Glutamatergic neuron (in vitro differentiated cells): ENCODE data around the gene GRPEL2. TPM values are rescaled to one million over a fixed set of nuclear protein-coding genes. Genes with fewer than 3 reads are reported as not detected.

Experiments
- DNase-seq: peaks from one replicate; pipeline ENCODE4 v3.0.0; 2022
- H3K27ac Mint-ChIP-seq: one replicate; pipeline ENCODE4 v1.8.0; 2020; ENCODE audit warnings: mild to moderate bottlenecking, mixed read lengths, inconsistent platforms; ENCODE audit not compliant: unreplicated experiment
- H3K27me3 Mint-ChIP-seq: one replicate; pipeline ENCODE4 v1.8.0; 2020; ENCODE audit warnings: mild to moderate bottlenecking, moderate library complexity, mixed read lengths, inconsistent platforms; ENCODE audit not compliant: unreplicated experiment
- H3K36me3 Mint-ChIP-seq: one replicate; pipeline ENCODE4 v1.8.0; 2020; ENCODE audit warnings: mild to moderate bottlenecking, mixed read lengths, inconsistent platforms; ENCODE audit not compliant: unreplicated experiment
- H3K4me1 Mint-ChIP-seq: one replicate; pipeline ENCODE4 v1.8.0; 2020; ENCODE audit warnings: mild to moderate bottlenecking, low read depth, mixed read lengths, inconsistent platforms; ENCODE audit not compliant: unreplicated experiment
- H3K4me3 Mint-ChIP-seq: one replicate; pipeline ENCODE4 v1.8.0; 2020; ENCODE audit warnings: mild to moderate bottlenecking, mixed read lengths, inconsistent platforms; ENCODE audit not compliant: unreplicated experiment
- H3K9me3 Mint-ChIP-seq: one replicate; pipeline ENCODE4 v1.8.0; 2020; ENCODE audit warnings: mild to moderate bottlenecking, moderate library complexity, mixed read lengths, inconsistent platforms; ENCODE audit not compliant: unreplicated experiment
- total RNA-seq: library from RNA; stranded (reverse); fragmentation: NEBNext Ultra II Directional; extraction: Animal tissue kit (Norgen Biotek cat#: 25700); gene quantifications from one replicate; pipeline ENCODE4 v1.2.1, GENCODE V29; 2021; ENCODE audit not compliant: unreplicated experiment
- TF ChIP-seq, protein P1 (sequence below): fragments of 200-600 bp; sonication (generic); IDR thresholded peaks from one replicate; pipeline ENCODE4 v1.5.0; 2021; ENCODE audit not compliant: partially characterized antibody, unreplicated experiment

The GRPEL2 gene
- total RNA-seq, 1 donor from 2014 or later, result 34.7 TPM

GRCh38 chr5:149364719-149365118, 19.4 kb downstream of the GRPEL2 start:
- TF ChIP-seq, protein P1, sequence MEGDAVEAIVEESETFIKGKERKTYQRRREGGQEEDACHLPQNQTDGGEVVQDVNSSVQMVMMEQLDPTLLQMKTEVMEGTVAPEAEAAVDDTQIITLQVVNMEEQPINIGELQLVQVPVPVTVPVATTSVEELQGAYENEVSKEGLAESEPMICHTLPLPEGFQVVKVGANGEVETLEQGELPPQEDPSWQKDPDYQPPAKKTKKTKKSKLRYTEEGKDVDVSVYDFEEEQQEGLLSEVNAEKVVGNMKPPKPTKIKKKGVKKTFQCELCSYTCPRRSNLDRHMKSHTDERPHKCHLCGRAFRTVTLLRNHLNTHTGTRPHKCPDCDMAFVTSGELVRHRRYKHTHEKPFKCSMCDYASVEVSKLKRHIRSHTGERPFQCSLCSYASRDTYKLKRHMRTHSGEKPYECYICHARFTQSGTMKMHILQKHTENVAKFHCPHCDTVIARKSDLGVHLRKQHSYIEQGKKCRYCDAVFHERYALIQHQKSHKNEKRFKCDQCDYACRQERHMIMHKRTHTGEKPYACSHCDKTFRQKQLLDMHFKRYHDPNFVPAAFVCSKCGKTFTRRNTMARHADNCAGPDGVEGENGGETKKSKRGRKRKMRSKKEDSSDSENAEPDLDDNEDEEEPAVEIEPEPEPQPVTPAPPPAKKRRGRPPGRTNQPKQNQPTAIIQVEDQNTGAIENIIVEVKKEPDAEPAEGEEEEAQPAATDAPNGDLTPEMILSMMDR, result no peak
- peaks cover 4% of the 10 kb centered on the region for H3K4me1 Mint-ChIP-seq
- no peak overlapping the region for H3K4me3 Mint-ChIP-seq
- H3K27me3 Mint-ChIP-seq, result peaks cover 2% of the 10 kb centered on the region
- H3K9me3 Mint-ChIP-seq, result peaks cover 2% of the 10 kb centered on the region
- no peak for DNase-seq
- H3K27ac Mint-ChIP-seq, result no peak overlapping the region
- H3K36me3 Mint-ChIP-seq, result no peaks in the 10 kb centered on the region

DNA sequence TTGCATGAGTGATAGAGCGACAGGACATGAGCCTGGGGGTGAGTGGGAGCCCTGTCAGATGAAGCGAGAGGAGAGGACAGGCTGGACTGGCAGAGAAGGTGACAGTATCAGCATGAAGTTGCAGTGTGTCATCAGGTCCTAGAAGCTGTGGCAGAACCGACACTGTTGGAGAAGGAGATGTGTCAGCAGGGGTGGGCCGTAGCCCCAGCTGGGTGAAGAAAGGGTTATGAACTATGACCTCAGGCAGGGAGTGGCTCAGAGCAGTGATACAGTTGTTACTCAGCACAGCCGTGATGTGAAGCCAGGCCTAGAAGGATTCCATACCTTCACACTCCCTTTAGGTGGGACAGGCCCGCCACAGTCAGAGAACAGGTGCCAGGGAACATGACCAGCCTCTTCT, 20.1 kb downstream of the GRPEL2 start:
- DNase-seq, result no peak
- TF ChIP-seq, protein P1, result no peak
- H3K27me3 Mint-ChIP-seq, result peaks cover 2% of the 10 kb centered on the region
- H3K36me3 Mint-ChIP-seq, result no peaks in the 10 kb centered on the region
- no peak overlapping the region for H3K4me3 Mint-ChIP-seq
- H3K4me1 Mint-ChIP-seq, result peaks cover 4% of the 10 kb centered on the region
- H3K9me3 Mint-ChIP-seq, result peaks cover 2% of the 10 kb centered on the region
- H3K27ac Mint-ChIP-seq, result no peak overlapping the region

- TF ChIP-seq, protein P1, result no peak
- H3K36me3 Mint-ChIP-seq, result no peaks in the 10 kb centered on the region
- H3K27ac Mint-ChIP-seq, result no peak overlapping the region
- H3K9me3 Mint-ChIP-seq, result peaks cover 2% of the 10 kb centered on the region
- H3K27me3 Mint-ChIP-seq, result peaks cover 2% of the 10 kb centered on the region
- DNase-seq, result no peak
- peaks cover 7% of the 10 kb centered on the region for H3K4me1 Mint-ChIP-seq
- no peak overlapping the region for H3K4me3 Mint-ChIP-seq
These were observed 20.9 kb downstream of the GRPEL2 start for GRCh38 chr5:149366169-149366729.

- H3K4me3 Mint-ChIP-seq, result no peak overlapping the region
- no peak overlapping the region for H3K27ac Mint-ChIP-seq
- peak; percentile 81 for DNase-seq
- peaks cover 2% of the 10 kb centered on the region for H3K27me3 Mint-ChIP-seq
- peaks cover 2% of the 10 kb centered on the region for H3K9me3 Mint-ChIP-seq
- TF ChIP-seq, protein P1, result peak; percentile 82
- no peaks in the 10 kb centered on the region for H3K36me3 Mint-ChIP-seq
- H3K4me1 Mint-ChIP-seq, result peaks cover 7% of the 10 kb centered on the region
These were observed 22.1 kb downstream of the GRPEL2 start for GRCh38 chr5:149367249-149367971.

DNA sequence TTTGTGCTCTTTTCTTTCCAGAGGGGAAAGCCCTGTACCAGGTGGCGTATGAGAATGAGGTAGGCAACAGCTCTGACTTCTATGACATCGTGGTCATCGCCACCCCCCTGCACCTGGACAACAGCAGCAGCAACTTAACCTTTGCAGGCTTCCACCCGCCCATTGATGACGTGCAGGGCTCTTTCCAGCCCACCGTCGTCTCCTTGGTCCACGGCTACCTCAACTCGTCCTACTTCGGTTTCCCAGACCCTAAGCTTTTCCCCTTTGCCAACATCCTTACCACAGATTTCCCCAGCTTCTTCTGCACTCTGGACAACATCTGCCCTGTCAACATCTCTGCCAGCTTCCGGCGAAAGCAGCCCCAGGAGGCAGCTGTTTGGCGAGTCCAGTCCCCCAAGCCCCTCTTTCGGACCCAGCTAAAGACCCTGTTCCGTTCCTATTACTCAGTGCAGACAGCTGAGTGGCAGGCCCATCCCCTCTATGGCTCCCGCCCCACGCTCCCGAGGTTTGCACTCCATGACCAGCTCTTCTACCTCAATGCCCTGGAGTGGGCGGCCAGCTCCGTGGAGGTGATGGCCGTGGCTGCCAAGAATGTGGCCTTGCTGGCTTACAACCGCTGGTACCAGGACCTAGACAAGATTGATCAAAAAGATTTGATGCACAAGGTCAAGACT, 22.8 kb downstream of the GRPEL2 start:
- no peak overlapping the region for H3K4me3 Mint-ChIP-seq
- H3K4me1 Mint-ChIP-seq, result peaks cover 8% of the 10 kb centered on the region
- DNase-seq, result no peak
- peaks cover 2% of the 10 kb centered on the region for H3K9me3 Mint-ChIP-seq
- no peaks in the 10 kb centered on the region for H3K36me3 Mint-ChIP-seq
- H3K27ac Mint-ChIP-seq, result no peak overlapping the region
- TF ChIP-seq, protein P1, result no peak
- peaks cover 2% of the 10 kb centered on the region for H3K27me3 Mint-ChIP-seq
